ENCODE measurements around the gene ODC1. TPM values are rescaled to one million over a fixed set of nuclear protein-coding genes. Genes with fewer than 3 reads are reported as not detected.

Gene ODC1
- total RNA-seq, 1 experiment from 2014 or later = 62.3 TPM

DNA sequence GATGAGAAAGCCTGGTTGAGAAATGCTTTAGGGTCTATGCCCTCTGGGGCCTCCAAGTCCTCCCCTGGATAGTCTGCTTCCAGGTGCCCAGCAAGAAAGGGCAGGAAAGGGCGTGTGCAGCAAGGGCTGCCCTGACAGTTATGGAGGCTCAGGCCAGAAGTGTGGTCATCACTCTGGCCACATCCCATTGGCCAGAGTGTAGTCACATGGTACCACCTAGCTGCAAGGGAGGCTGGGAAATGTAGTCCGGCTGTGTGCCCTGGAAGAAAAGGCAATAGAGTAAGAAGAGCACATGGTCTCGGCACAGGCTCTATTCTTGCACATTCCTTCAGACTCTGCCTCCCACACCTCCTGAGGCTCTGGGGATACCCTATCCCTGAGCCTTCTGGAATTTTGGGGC is 35.7 kb downstream of the ODC1 start:
- DNase-seq (ENCODE audit: low read depth, low spot score) = peak; percentile 80
- in situ Hi-C loops (cut with HindIII; ENCODE audit: low pct_unique_long_range_greater_than_20kb, low sequenced_read_pairs) = no loop called here

DNA sequence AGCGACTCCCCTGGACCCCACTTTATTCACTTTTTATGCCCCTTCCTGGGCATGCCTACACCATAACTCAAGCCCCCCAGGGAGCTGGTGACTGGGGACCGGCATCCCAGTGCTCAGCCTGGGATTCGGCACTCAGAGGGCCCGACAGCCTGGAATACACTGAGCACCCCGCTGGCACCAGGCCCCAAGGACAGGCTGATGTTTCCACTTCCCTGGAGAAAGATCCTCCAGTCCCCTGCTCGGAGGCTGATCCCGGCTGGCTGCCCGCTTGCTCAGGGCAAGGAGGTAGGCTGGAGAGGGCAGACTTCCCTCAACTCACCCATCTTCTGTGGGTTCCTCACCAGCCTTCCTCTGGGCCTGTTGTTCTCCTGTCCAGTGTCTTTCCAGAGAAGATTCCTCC is 36.6 kb downstream of the ODC1 start:
- in situ Hi-C loops (cut with HindIII; ENCODE audit: low pct_unique_long_range_greater_than_20kb, low sequenced_read_pairs) = no loop called here
- DNase-seq (ENCODE audit: low read depth, low spot score) = no peak

DNA sequence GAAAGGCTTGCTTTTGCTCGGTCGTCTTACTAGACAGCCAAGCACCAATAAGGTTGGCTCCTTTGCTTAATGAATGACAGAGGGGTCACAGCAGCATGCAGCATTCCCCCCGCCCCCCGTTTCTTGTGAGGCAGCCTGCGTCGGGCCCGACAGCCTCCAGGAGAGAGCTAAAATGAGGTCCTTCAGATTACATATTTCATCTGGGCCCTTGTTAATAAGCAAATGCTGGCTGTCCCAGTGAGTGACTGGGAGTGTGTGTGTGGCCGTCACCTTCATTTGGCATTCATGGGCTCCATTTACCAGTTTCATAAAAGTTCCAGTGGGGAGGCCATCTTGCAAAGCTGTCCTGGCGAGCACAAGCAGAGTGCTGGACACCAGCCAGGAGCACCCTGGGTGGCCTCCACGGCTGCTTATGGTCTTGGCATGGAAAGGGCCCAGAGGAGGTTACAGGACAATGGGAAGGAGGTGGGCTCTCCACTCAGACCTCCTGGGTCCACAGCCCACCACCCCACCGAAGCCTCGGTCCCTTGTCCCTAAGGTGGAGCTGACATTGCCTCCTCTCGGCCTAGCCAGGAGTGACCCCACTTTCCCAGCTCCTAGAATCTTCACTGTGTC is 37.2 kb downstream of the ODC1 start:
- no peak for DNase-seq (ENCODE audit: low read depth, low spot score)
- in situ Hi-C loops (cut with HindIII; ENCODE audit: low pct_unique_long_range_greater_than_20kb, low sequenced_read_pairs) = no loop called here

- in situ Hi-C loops (cut with HindIII; ENCODE audit: low pct_unique_long_range_greater_than_20kb, low sequenced_read_pairs) = no loop called here
- no peak for DNase-seq (ENCODE audit: low read depth, low spot score)
Observed at GRCh38 chr2:10410001-10410822, 37.9 kb downstream of the ODC1 start.

- in situ Hi-C loops (cut with HindIII; ENCODE audit: low pct_unique_long_range_greater_than_20kb, low sequenced_read_pairs) = no loop called here
- peak; percentile 88 for DNase-seq (ENCODE audit: low read depth, low spot score)
Observed at GRCh38 chr2:10408649-10409579, 39.2 kb downstream of the ODC1 start.

- in situ Hi-C loops (cut with HindIII; ENCODE audit: low pct_unique_long_range_greater_than_20kb, low sequenced_read_pairs) = no loop called here
- DNase-seq (ENCODE audit: low read depth, low spot score) = no peak
Observed at GRCh38 chr2:10407841-10408648, 40.1 kb downstream of the ODC1 start.

GRCh38 chr2:10407432-10407831 is 40.7 kb downstream of the ODC1 start:
- in situ Hi-C loops (cut with HindIII; ENCODE audit: low pct_unique_long_range_greater_than_20kb, low sequenced_read_pairs) = no loop called here

GRCh38 chr2:10406491-10407188 is 41.5 kb downstream of the ODC1 start:
- no peak for DNase-seq (ENCODE audit: low read depth, low spot score)
- in situ Hi-C loops (cut with HindIII; ENCODE audit: low pct_unique_long_range_greater_than_20kb, low sequenced_read_pairs) = no loop called here

More at GRCh38 chr2:10407432-10407831, 40.7 kb downstream of the ODC1 start:
- DNase-seq (ENCODE audit: low read depth, low spot score) = no peak

DNA sequence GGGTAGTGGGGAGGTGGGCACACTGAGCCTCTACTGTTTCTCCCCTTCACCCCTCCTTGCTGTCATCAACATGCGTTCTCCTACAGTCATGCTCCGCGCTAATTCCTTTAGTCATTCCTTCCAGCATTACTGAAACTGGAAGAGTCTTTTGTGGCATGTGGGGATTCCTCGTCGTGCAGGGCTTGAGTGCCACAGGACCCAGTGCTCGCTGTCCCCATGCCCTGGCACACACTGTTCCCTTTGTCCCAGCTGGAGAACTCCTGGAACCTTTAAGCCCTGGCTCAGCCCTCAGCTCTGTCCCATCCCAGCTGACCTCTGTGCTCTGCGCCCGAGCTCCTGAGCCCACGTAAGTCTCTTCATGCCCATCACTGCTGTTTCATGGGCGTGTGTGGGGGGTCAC is 42.1 kb downstream of the ODC1 start:
- DNase-seq (ENCODE audit: low read depth, low spot score) = no peak
- in situ Hi-C loops (cut with HindIII; ENCODE audit: low pct_unique_long_range_greater_than_20kb, low sequenced_read_pairs) = no loop called here

- in situ Hi-C loops (cut with HindIII; ENCODE audit: low pct_unique_long_range_greater_than_20kb, low sequenced_read_pairs) = no loop called here
- DNase-seq (ENCODE audit: low read depth, low spot score) = peak; percentile 48
Observed at GRCh38 chr2:10405448-10405847, 42.7 kb downstream of the ODC1 start.

- DNase-seq (ENCODE audit: low read depth, low spot score) = no peak
- in situ Hi-C loops (cut with HindIII; ENCODE audit: low pct_unique_long_range_greater_than_20kb, low sequenced_read_pairs) = no loop called here
Observed at GRCh38 chr2:10404324-10405143, 43.6 kb downstream of the ODC1 start.

- in situ Hi-C loops (cut with HindIII; ENCODE audit: low pct_unique_long_range_greater_than_20kb, low sequenced_read_pairs) = no loop called here
- DNase-seq (ENCODE audit: low read depth, low spot score) = no peak
Observed at GRCh38 chr2:10402653-10403215, 45.4 kb downstream of the ODC1 start.

GRCh38 chr2:10402062-10402585 is 46.0 kb downstream of the ODC1 start:
- in situ Hi-C loops (cut with HindIII; ENCODE audit: low pct_unique_long_range_greater_than_20kb, low sequenced_read_pairs) = no loop called here

DNA sequence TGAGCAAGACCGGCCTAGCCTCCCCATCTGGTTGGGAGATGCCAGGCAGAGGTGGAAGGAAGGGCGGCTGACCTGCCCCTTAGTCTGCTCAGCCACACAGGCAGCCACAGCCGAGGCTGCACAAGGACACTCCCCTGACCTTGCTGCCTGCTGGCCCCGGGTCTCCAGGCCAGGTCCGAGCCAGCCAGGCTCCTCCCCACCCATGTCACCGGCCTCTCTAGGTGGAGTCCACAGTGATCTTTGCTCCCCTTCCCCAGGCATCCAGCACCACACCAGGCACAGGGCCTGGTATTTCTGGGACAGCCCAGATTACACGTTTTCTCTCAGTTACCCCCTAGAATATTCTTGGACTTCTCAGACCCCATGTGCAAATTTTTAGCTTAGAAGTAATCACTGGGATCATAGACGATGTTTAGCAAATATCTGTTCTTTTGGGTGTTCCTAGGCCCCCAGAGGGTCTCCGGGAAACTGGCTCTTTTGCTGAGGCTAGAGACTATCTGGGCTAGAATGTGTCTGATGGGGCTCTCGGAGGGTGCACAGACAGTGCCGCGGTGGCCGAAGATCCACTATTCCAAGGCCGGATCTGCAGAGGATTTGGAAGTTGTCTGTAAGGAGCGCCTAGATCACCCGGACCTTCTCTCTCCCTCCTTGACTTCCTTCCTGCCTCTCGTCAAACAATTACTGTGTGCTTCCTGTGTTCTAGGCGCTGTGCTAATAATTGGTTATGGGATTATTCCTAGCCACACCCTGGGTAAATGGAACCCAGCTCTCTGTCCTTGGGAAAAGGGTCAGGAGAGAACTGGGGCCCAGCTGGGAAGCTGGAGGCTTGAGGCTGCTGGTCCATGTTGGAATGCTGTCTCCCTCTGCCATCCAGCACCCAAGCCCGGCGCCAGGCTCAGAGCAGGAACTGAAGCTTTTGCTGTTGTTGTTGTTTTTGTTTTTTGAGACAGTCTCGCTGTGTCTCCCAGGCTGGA is 46.9 kb downstream of the ODC1 start:
- no peak for DNase-seq (ENCODE audit: low read depth, low spot score)
- in situ Hi-C loops (cut with HindIII; ENCODE audit: low pct_unique_long_range_greater_than_20kb, low sequenced_read_pairs) = no loop called here

More at GRCh38 chr2:10402062-10402585, 46.0 kb downstream of the ODC1 start:
- no peak for DNase-seq (ENCODE audit: low read depth, low spot score)

Data from SK-MEL-5 (cell line).